Breast epithelium (tissue), 3 donors: ENCODE results near the gene ADD2.

Experiments
- POLR2A ChIP-seq: fragments of 450-650 bp; IDR thresholded peaks from one replicate; pipeline ENCODE4 v1.6.1; 2016; ENCODE audit warnings: antibody characterized with exemption, mild to moderate bottlenecking, moderate library complexity
- TF ChIP-seq, protein P1 (sequence below), 3 donors: fragments of 450-650 bp; IDR thresholded peaks; one replicate each; pipeline ENCODE4 v1.5.1; 2016 to 2017; ENCODE audit warnings: antibody characterized with exemption in 3 of 3, mild to moderate bottlenecking in 3 of 3, moderate library complexity in 3 of 3

GRCh38 chr2:70626254-70626990, 141.6 kb downstream of the ADD2 start:
- TF ChIP-seq, protein P1, sequence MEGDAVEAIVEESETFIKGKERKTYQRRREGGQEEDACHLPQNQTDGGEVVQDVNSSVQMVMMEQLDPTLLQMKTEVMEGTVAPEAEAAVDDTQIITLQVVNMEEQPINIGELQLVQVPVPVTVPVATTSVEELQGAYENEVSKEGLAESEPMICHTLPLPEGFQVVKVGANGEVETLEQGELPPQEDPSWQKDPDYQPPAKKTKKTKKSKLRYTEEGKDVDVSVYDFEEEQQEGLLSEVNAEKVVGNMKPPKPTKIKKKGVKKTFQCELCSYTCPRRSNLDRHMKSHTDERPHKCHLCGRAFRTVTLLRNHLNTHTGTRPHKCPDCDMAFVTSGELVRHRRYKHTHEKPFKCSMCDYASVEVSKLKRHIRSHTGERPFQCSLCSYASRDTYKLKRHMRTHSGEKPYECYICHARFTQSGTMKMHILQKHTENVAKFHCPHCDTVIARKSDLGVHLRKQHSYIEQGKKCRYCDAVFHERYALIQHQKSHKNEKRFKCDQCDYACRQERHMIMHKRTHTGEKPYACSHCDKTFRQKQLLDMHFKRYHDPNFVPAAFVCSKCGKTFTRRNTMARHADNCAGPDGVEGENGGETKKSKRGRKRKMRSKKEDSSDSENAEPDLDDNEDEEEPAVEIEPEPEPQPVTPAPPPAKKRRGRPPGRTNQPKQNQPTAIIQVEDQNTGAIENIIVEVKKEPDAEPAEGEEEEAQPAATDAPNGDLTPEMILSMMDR (IDR thresholded peaks at IDR 0.05): no peak
- TF ChIP-seq POLR2A: no peak
